Activated naive CD4-positive, alpha-beta T cell treated with anti-CD3 and anti-CD28 coated beads, Interleukin-2, amount 10 ng/mL, durations not matched to agents 7 days and 5 days (primary cell): ENCODE data around the gene PAM16.
A peak's percentile ranks its signal among the peaks of the same experiment; 100 is the strongest.
"Not testable (repeated sequence)": the region's sequence is repeated elsewhere in the genome, so short reads cannot be mapped to it uniquely, and the experiment has no call there.

Source experiments
- CTCF ChIA-PET: fragments of 350-600 bp; sonication (Branson Sonifier 250); formaldehyde crosslinking; loops from one replicate; lab custom pipeline; 2021; ENCODE audit warnings: antibody characterized with exemption; lab: Charles Lee
- DNase-seq: peaks from one replicate; pipeline ENCODE4 v3.0.0-alpha.2; 2020
- H3K27ac Mint-ChIP-seq: one replicate; pipeline ENCODE4 v1.8.0; 2021; ENCODE audit warnings: mild to moderate bottlenecking, moderate library complexity, mixed read lengths
- H3K27me3 Mint-ChIP-seq: one replicate; pipeline ENCODE4 v1.8.0; 2021; ENCODE audit warnings: mild to moderate bottlenecking, mixed read lengths
- H3K36me3 Mint-ChIP-seq: one replicate; pipeline ENCODE4 v1.8.0; 2021; ENCODE audit warnings: mixed read lengths
- H3K4me1 Mint-ChIP-seq: one replicate; pipeline ENCODE4 v1.8.0; 2021; ENCODE audit warnings: mixed read lengths
- H3K4me3 Mint-ChIP-seq: one replicate; pipeline ENCODE4 v1.8.0; 2021; ENCODE audit warnings: mild to moderate bottlenecking, moderate library complexity, mixed read lengths
- H3K9me3 Mint-ChIP-seq: one replicate; pipeline ENCODE4 v1.8.0; 2021; ENCODE audit warnings: mixed read lengths

The PAM16 gene

GRCh38 chr16:4350787-4351659 lies at the start of gene PAM16:
Gene PAM16 (minus strand): TSS chr16:4351321. CDS start chr16:4351234, 87 bp downstream.
- peaks cover 22% of the 10 kb centered on the region for H3K4me1 Mint-ChIP-seq
- H3K36me3 Mint-ChIP-seq = peaks cover 19% of the 10 kb centered on the region
- peak within 1 kb of the TSS; percentile 92 for H3K27ac Mint-ChIP-seq
- no peaks in the 10 kb centered on the region for H3K9me3 Mint-ChIP-seq
- H3K4me3 Mint-ChIP-seq = peak within 1 kb of the TSS; percentile 89
- H3K27me3 Mint-ChIP-seq = peaks cover 5% of the 10 kb centered on the region
- CTCF ChIA-PET = interaction anchor here (1.2 to 1.6 kb wide), 2 partner anchors 52 to 62 kb away, joined by 4 to 6 read pairs; no protein-coding TSS in a partner anchor
- DNase-seq = peak; percentile 98

DNA sequence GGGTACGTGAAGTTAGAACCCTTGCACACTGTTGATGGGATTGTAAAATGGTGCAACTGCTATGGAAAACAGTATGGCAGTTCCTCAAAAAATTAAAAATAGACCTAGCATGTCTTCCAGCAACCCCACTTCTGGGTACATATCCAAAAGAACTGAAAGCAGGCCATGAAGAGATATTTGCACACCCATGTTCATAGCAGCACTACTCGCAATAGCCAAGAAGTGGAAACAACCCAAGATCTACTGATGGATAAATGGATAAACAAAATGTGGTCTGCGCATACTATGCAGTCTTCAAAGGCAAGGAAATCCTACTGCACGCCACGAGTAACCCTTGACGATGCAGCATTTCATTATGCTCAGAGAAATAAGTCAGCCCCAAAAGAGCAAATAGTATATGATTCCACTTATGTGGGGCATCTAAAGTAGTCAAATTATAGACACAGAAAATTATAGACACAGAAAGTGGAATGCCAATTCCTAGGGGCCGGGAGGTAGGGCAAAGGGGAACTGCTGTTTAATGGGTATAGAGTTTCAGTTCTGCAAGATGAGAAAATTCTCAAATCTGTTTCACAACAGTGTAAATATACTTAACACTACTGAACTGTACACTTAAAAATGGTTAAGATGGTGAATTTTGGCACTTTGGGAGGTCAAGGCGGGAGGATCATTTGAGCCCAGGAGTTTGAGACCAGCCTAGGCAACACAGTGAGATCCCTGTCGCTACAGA lies 48.0 kb upstream of the PAM16 start:
- Mint-ChIP-seq H3K36me3 (peaks cover 47% of the 10 kb centered on the region), H3K27me3 (no peaks in the 10 kb centered on the region), H3K9me3 (no peaks in the 10 kb centered on the region), H3K4me3 (no peak overlapping the region), H3K4me1 (peaks cover 2% of the 10 kb centered on the region), H3K27ac (no peak overlapping the region)
- no peak for DNase-seq
- CTCF ChIA-PET = interaction anchor here (0.6 to 1.6 kb wide), 4 partner anchors 40 to 345 kb away, joined by 3 to 5 read pairs (median 3); no protein-coding TSS in a partner anchor

- Mint-ChIP-seq H3K27me3 (no peaks in the 10 kb centered on the region), H3K9me3 (no peaks in the 10 kb centered on the region), H3K36me3 (peaks cover 46% of the 10 kb centered on the region), H3K4me3 (no peak overlapping the region), H3K4me1 (no peaks in the 10 kb centered on the region), H3K27ac (no peak overlapping the region)
- CTCF ChIA-PET = interaction anchor here (1.4 kb wide), 1 partner anchor 9 kb away, joined by 11 read pairs; no protein-coding TSS in a partner anchor
- DNase-seq = no peak
These were observed 44.1 kb upstream of the PAM16 start for GRCh38 chr16:4395055-4395726.

DNA sequence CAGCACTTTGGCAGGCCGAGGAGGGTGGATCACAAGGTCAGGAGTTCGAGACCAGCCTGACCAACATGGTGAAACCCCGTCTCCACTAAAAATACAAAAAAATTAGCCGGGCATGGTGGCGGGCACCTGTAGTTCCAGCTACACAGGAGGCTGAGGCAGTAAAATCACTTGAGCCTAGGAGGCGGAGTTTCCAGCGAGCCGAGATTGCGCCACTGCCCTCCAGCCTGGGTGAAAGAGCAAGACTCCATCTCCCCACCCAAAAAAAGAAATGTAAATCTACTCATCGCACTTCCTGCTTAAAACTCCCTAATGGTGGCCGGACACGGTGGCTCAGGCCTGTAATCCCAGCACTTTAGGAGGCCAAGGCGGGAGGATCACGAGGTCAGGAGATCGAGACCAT lies 42.7 kb upstream of the PAM16 start:
- H3K4me3 Mint-ChIP-seq, H3K9me3 Mint-ChIP-seq, DNase-seq, H3K27me3 Mint-ChIP-seq, H3K27ac Mint-ChIP-seq, H3K4me1 Mint-ChIP-seq: not testable (repeated sequence)
- peaks cover 41% of the 10 kb centered on the region for H3K36me3 Mint-ChIP-seq
- CTCF ChIA-PET = interaction anchor here (1.2 to 1.9 kb wide), 2 partner anchors 9 to 34 kb away, joined by 3 to 13 read pairs; no protein-coding TSS in a partner anchor

DNA sequence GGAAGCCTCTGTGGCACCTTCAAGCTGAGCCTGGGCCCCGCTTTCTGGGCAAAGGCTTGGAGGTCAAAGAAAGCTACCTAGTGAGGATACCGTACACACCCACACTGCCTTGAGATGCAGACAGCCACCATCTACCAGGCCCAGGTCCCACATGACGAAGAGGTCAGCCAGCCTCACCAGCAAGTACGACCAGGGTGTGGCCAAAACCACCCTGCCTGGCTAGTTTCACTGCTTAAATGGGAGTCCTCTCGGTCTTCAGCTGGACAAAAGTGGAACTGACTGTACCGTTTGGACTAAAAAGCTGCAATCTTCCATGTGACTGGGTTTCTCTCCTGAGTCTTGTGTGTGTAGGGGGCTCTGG lies 42.1 kb upstream of the PAM16 start:
- no peak for DNase-seq
- Mint-ChIP-seq H3K9me3 (no peaks in the 10 kb centered on the region), H3K36me3 (peaks cover 42% of the 10 kb centered on the region), H3K4me3 (no peak overlapping the region), H3K27ac (no peak overlapping the region), H3K4me1 (no peaks in the 10 kb centered on the region), H3K27me3 (no peaks in the 10 kb centered on the region)
- CTCF ChIA-PET = interaction anchor here (1.2 to 1.9 kb wide), 2 partner anchors 10 to 34 kb away, joined by 3 to 13 read pairs; no protein-coding TSS in a partner anchor

DNA sequence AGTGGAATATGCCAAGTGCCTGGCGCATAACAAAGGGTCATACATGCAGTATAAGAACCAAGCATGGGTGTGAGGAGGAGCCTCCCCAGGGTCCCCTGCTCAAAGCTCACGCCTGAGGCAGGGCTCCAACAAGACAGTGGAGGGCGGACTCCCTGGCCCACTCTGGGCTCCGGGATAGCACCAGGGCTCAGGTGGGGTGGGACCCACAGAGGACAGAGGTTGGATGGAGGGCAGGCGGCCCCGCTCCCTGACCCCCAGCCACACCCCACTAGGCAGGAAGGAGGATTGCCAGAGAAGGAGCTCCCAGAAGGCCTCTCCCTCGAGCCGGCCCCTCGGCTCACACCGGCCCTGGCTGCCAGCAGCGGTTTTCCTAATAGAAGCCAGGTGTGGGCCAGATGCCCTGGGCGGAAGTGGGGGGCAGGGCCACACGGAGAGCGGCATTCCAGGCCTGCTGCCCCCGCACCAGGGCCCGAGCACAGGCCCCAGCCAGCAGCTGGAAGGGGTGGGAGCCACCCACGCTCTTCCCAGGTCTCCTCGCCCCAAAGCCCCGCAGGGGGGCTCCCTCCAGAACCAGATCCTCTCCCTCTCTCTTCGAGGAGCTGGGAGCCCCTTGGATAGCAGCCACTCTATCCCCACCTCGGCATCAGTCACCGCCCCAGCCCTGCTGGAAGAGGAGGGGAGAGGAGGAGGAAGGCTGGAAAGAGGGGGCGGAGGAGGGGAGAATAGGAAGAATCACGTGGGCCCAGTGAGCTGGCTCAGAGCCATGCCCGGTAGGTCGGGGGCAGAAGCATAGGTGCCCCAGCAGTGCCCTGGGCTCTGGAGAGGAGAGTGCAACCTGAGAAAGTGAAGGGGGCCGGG lies 41.5 kb upstream of the PAM16 start:
- CTCF ChIA-PET = interaction anchor here (1.2 to 1.9 kb wide), 2 partner anchors 10 to 33 kb away, joined by 3 to 13 read pairs; no protein-coding TSS in a partner anchor
- Mint-ChIP-seq H3K4me1 (no peaks in the 10 kb centered on the region), H3K4me3 (no peak overlapping the region), H3K36me3 (peaks cover 42% of the 10 kb centered on the region), H3K27me3 (no peaks in the 10 kb centered on the region), H3K27ac (no peak overlapping the region), H3K9me3 (no peaks in the 10 kb centered on the region)
- no peak for DNase-seq

- no peak overlapping the region for H3K27ac Mint-ChIP-seq
- DNase-seq = peak; percentile 39
- H3K4me3 Mint-ChIP-seq = no peak overlapping the region
- peaks cover 43% of the 10 kb centered on the region for H3K36me3 Mint-ChIP-seq
- CTCF ChIA-PET = interaction anchor here (3.0 kb wide), 1 partner anchor 11 kb away, joined by 18 read pairs; no protein-coding TSS in a partner anchor
- H3K27me3 Mint-ChIP-seq = no peaks in the 10 kb centered on the region
- H3K9me3 Mint-ChIP-seq = no peaks in the 10 kb centered on the region
- H3K4me1 Mint-ChIP-seq = no peaks in the 10 kb centered on the region
These were observed 40.7 kb upstream of the PAM16 start for GRCh38 chr16:4391631-4392381.

- no peak overlapping the region for H3K4me3 Mint-ChIP-seq
- peaks cover 41% of the 10 kb centered on the region for H3K36me3 Mint-ChIP-seq
- no peaks in the 10 kb centered on the region for H3K4me1 Mint-ChIP-seq
- no peak for DNase-seq
- H3K9me3 Mint-ChIP-seq = no peaks in the 10 kb centered on the region
- H3K27me3 Mint-ChIP-seq = no peaks in the 10 kb centered on the region
- no peak overlapping the region for H3K27ac Mint-ChIP-seq
- CTCF ChIA-PET = interaction anchor here (3.0 kb wide), 1 partner anchor 13 kb away, joined by 18 read pairs; no protein-coding TSS in a partner anchor
These were observed 39.4 kb upstream of the PAM16 start for GRCh38 chr16:4390266-4391260.

DNA sequence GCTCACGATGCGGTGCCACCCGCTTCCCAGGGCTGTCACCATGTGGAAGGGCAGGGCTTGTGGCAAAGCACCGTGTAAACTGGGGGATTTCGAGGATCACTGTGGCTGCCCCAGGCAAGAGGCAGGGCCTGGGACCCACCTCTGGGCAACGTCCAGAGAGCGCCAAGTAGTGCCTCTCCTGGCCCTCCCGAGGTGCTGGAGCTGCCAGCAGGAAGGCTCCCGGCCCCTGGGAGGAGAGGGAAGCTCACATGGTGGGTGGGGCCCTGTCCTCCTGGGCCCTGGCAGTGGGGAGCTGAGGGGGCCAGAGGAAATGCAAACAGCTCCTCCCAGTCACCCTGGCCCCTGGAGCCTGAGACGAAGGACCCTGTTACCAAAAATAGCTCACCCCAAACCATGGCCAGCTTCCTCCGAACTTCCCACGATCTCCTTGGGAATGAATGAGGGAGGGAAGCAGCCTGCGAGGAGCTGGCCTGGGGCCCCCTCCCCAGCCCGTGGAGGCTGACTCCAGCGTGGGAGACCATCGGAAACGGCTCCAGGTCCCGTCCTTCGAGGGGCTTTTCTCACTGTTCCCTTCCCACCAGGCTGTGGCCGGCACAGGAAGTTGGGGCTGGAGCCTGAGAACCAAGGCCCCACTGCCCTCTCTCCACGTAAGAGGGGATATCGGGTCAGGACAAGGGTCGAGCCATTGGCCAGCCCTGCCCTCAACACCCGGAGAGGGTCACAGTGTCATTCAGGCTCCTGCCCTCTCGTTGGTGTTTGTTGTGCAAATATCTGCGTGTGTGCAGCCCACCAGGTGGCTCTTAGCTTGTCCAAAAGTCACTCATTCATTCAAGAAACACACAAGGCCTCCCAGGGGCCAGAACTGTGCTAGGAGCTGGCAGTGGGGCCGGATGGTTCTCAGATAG lies 38.2 kb upstream of the PAM16 start:
- CTCF ChIA-PET = interaction anchor here (0.6 to 3.0 kb wide), 2 partner anchors 14 to 59 kb away, joined by 3 to 18 read pairs; no protein-coding TSS in a partner anchor
- no peaks in the 10 kb centered on the region for H3K4me1 Mint-ChIP-seq
- no peaks in the 10 kb centered on the region for H3K9me3 Mint-ChIP-seq

GRCh38 chr16:4388271-4389021 lies 37.3 kb upstream of the PAM16 start:
- CTCF ChIA-PET = interaction anchor here (3.0 kb wide), 1 partner anchor 15 kb away, joined by 18 read pairs; no protein-coding TSS in a partner anchor
- no peak overlapping the region for H3K4me3 Mint-ChIP-seq
- DNase-seq = no peak
- no peaks in the 10 kb centered on the region for H3K4me1 Mint-ChIP-seq
- H3K9me3 Mint-ChIP-seq = no peaks in the 10 kb centered on the region
- H3K36me3 Mint-ChIP-seq = peaks cover 32% of the 10 kb centered on the region
- peak overlapping the region; percentile 77 for H3K27ac Mint-ChIP-seq
- H3K27me3 Mint-ChIP-seq = no peaks in the 10 kb centered on the region

More for the DNA sequence above, 38.2 kb upstream of the PAM16 start:
- Mint-ChIP-seq H3K4me3 (no peak overlapping the region), H3K27ac (peak overlapping the region; percentile 77), H3K27me3 (no peaks in the 10 kb centered on the region), H3K36me3 (peaks cover 36% of the 10 kb centered on the region)
- DNase-seq = no peak
